GM21390 (cell line): ENCODE data around the gene SEH1L.
A peak's percentile ranks its signal among the peaks of the same experiment; 100 is the strongest.
"Not testable (repeated sequence)": the region's sequence is repeated elsewhere in the genome, so short reads cannot be mapped to it uniquely, and the experiment has no call there.

ENCODE experiments used
- ATAC-seq: cut with Tn5 transposase; IDR thresholded peaks from one replicate; pipeline ENCODE4 v1.9.1; 2021; ENCODE audit not compliant: unreplicated experiment

Gene SEH1L

DNA sequence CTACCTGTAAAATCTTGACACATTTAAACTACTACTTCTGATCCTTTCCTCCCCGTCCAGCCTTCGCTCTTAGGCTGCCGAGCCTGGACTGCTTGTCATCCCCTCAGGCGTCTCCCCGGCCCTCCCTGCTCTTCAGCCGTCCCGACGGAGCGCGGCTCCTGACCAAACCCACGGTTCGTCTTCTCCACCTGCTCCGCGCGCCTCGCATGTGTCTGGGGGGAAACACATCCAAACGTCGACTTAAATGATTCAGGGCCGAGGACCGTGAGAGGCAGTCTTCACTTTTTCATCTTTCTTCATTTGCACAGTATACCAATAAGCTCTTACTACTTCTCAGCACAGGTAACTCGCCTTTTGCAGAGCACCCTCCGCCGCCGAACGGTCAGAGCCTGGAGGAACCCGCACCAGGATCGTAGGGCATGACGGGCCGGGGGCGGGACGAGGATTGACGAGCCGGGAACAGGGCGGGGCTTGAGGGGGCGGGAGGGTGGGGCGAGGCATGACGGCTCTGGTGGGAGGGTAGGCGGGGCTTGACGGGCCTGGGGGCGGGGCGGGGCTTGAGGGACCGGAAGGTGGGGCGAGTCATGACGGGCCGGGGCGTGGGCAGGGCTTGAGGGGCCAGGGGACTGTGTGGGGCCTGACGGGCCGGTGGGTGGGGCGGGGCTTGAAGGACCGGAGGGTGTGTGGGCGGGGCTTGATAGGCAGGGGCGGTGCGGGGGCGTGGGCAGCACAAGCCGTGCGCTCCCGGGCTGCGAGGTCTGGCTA lies at the start of gene SEH1L:
Gene SEH1L (plus strand): TSS at position 727 of the 765 bp plus-strand sequence. CDS start 111 bp downstream, outside the sequence.
- ATAC-seq = peak; percentile 71

DNA sequence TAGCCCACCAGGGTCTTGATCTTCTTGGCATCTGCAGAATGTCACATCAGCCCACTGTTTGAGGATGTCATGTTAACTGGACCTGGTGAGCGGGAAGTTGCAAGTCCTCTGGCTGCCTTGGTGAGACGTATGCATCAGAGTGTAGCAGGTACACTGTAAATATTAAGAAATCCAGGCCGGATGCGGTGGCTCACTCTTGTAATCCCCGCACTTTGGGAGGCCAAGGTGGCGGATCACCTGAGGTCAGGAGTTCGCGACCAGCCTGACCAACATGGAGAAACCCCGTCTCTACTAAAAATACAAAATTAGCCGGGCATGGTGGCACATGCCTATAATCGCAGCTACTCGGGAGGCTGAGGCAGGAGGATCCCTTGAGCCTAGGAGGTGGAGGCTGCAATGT lies 46.6 kb upstream of the SEH1L start:
- not testable (repeated sequence) for ATAC-seq

GRCh38 chr18:12904012-12904516 lies 43.7 kb upstream of the SEH1L start:
- no peak for ATAC-seq

GRCh38 chr18:12906119-12906518 lies 41.7 kb upstream of the SEH1L start:
- ATAC-seq = no peak

DNA sequence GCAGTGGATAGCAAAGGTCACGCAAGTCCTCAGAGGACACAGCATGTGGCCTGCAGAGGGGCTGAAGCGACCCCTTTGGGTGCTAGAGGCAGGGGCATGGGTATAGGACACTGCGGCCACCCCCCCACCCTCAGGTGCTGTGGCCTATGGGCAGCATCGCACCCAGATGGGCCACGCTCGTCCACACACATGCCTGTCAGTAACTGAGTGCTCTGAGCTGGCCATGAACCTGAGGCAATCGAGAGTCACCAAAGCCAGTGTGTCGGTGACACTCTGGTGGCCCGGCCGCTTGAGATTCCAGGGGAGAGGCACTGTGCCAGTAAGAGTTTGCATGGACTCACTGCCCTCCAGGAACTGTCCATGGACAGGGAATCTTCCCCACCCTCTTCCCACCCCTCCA lies 41.0 kb upstream of the SEH1L start:
- ATAC-seq = no peak

GRCh38 chr18:12907258-12907925 lies 40.4 kb upstream of the SEH1L start:
- ATAC-seq = no peak

GRCh38 chr18:12908706-12909105 lies 39.1 kb upstream of the SEH1L start:
- no peak for ATAC-seq

- no peak for ATAC-seq
These were observed 36.5 kb upstream of the SEH1L start for GRCh38 chr18:12911025-12911928.

- no peak for ATAC-seq
These were observed 35.7 kb upstream of the SEH1L start for GRCh38 chr18:12911929-12912703.

DNA sequence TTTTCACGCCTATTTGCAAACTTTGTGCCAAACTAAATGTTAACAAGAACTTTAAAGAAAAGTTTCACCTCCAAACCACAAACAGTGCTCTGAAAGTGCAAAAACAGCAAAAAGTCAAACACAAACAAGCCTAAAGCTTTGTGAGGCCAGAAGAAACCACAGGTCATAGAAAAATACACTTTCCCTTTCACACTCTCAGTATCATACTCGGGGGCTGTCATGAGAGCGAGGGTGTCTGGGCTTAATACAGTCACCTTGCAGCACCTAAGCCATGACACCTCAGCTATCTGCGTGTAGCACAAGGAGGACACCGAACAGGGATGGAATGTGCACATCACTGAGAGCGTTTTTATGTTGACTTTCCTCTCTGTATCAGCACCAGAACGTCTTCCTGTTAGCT lies 26.6 kb upstream of the SEH1L start:
- no peak for ATAC-seq

DNA sequence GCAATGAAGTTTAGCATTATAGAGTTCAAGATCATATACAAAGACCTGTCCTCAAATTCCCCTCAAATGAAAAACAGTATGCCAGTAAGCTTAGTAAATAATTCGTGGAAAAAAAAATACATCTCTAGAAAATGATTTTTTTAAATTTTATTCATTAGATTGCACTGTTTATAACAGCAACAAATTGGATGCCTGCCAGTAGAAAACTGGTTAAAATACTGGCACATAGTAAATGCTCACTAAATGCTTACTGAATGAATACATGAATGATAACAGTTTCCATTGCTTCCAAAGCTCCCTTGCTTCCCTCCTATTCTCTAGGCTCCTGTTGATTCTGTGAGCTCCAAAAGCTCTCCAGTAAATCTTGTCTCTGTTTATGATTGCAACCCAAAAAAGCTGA lies 25.5 kb upstream of the SEH1L start:
- no peak for ATAC-seq

DNA sequence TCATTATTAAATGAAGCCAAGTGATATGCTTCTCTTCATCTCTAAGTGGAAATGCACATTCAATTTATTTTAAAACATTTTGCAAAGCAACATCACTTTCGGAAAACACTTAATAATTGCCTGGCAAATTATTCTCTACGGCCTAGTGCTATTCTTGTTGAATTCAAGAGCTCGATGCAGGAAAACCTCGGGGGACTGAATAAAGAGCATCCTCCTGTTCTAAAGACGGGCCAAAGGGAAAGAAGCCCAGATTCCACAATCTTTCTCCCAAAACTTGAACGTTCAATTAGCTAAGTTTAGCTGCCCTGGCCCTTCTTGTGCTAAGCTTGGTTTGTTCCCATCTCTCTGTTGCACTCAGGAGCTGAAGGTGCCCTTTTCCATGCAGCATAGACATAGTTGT lies 23.2 kb upstream of the SEH1L start:
- no peak for ATAC-seq

GRCh38 chr18:12928206-12928605 lies 19.6 kb upstream of the SEH1L start:
- no peak for ATAC-seq

DNA sequence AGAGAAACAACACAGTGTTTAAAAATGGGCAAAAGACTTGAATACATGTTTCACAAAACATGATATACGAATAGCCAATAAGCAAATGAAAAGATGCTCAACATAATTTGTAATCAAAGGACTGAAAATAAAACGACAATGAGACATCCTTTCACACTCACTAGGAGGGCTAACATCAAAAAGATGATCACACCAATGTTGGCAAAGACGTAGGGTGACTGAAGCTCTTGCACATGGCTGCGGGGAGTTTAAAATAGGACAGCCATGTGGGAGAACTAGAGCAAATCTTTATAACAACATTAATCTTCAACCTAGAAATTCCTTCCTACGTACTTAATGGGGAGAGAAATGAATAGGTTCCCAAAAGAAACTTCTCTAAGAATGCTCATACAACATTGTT lies 19.2 kb upstream of the SEH1L start:
- ATAC-seq = no peak

DNA sequence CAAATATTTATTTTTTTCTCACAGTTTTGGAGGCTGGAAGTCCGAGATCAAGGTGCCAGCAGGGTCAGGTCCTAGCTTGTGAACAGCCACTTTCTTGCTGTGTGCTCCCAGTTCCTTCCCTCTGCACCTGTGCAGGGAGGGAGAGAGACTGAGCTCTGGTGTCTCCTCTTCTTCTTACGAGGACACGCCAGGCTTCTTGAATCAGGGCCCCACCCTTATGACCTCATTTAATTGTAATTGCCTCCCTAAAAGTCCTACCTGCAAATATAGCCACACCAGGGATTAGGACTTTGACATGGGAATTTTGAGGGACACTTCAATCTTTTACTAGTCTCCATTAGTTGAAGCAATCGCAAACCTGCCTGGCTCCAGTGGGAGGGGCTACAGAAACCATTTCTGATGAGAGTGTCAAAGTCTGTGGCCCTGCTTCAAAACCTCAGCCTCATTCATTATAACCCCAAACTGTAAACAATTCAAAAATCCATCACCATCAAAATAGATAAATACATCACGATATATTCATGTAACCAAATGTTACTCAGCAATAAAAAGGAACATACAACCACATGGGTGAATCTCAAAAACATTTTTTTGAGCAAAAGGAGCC lies 18.2 kb upstream of the SEH1L start:
- no peak for ATAC-seq

GRCh38 chr18:12930376-12930775 lies 17.4 kb upstream of the SEH1L start:
- ATAC-seq = no peak

DNA sequence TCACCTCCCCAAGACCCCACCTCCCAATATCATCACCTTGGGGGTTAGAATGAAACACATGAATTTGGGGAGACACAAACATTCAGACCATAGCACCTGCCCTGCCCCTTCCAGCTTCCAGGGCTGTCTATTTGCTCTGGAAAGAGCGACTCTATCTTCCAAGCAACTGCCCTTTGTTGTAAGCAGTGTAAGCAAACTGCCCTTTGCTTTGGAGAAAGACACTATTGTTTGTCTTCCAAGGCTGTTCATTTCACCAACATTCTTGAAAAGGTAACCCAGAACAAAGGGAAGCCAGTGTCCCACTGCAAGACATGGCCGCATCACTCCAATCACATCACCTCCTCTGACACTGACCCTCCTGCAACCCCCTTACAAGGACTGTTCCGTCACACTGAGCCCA lies 16.9 kb upstream of the SEH1L start:
- ATAC-seq = no peak

DNA sequence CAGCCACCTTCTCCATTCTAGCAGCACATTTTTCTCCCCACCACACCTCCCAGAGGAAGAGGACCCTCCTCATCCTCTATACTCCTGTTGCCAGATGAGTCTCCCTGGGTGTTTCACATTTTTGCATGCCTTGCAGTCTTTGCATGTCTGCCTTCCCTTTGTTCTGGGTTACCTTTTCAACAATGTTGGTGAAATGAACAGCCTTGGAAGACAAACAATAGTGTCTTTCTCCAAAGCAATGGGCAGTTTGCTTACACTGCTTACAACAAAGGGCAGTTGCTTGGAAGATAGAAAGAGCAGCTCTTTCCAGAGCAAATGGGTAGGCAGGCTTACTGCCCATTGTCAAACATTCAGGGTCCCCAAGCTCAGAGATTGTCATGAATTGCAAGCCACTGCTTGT lies 14.5 kb upstream of the SEH1L start:
- no peak for ATAC-seq

DNA sequence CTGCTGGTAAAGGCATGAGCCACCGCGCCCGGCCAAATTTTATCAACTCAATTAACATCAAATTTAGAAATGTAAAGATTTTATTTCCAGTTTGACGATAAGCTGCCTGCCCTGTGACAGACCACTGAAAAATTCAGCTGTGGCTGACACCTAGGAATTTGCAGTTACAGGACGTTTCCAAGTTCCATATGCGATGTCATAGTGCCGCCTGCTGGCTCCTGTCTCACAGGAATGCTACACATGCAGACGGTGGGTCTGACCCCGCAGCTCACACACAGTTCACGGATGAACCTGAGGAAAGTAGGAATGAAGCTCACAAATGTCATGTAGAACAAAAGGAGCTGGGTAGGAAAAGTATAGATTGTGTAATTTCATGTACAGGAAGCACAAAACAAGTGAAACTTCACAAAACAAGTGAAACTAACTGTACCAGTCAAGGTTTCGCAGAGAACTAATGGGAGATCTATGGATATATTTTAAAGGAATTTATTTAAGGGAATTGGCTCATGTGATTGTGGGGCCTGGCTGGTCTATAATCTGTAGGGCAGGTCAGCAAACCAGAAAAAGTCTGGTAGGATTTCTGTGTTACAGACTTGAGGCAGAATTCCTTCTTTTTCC lies 13.2 kb upstream of the SEH1L start:
- no peak for ATAC-seq

GRCh38 chr18:12939162-12939561 lies 8.6 kb upstream of the SEH1L start:
- ATAC-seq = no peak
